Activated T-helper 17 cell treated with anti-CD3 and anti-CD28 coated beads, Interleukin-2, amount 50 U/mL, for 72 hours (primary cell): Measurements from ENCODE around the gene KCTD11. TPM values are rescaled to one million over a fixed set of nuclear protein-coding genes. Genes with fewer than 3 reads are reported as not detected.

ENCODE experiments used
- ATAC-seq: fragments of 150-1000 bp; cut with Tn5 transposase; replicated peaks from 2 replicates; pipeline ENCODE4 v1.10.0; 2021; ENCODE audit warnings: mild to moderate bottlenecking, moderate library complexity
- H3K27ac Mint-ChIP-seq: one replicate; pipeline ENCODE4 v1.8.0; 2022; ENCODE audit warnings: mixed read lengths
- H3K27me3 Mint-ChIP-seq: one replicate; pipeline ENCODE4 v1.8.0; 2022; ENCODE audit warnings: mixed read lengths
- H3K36me3 Mint-ChIP-seq: one replicate; pipeline ENCODE4 v1.8.0; 2022; ENCODE audit warnings: low read depth, mild to moderate bottlenecking, mixed read lengths
- H3K4me1 Mint-ChIP-seq: one replicate; pipeline ENCODE4 v1.8.0; 2022; ENCODE audit warnings: mixed read lengths
- H3K4me3 Mint-ChIP-seq: one replicate; pipeline ENCODE4 v1.8.0; 2022; ENCODE audit warnings: mild to moderate bottlenecking, mixed read lengths
- H3K9me3 Mint-ChIP-seq: one replicate; pipeline ENCODE4 v1.8.0; 2022; ENCODE audit warnings: mixed read lengths
- total RNA-seq, 2 donors: library from RNA; stranded (reverse); gene quantifications; one replicate each; pipeline ENCODE4 v1.2.3, GENCODE V29; 2022

Gene KCTD11
- total RNA-seq, 2 donors from 2014 or later = 14.0 to 96.8 TPM

- peak overlapping the region; percentile 86 for H3K27ac Mint-ChIP-seq
- H3K36me3 Mint-ChIP-seq = peaks cover 80% of the 10 kb centered on the region
- no peaks in the 10 kb centered on the region for H3K27me3 Mint-ChIP-seq
- H3K9me3 Mint-ChIP-seq = no peaks in the 10 kb centered on the region
- H3K4me1 Mint-ChIP-seq = peaks cover 22% of the 10 kb centered on the region
- no peak for ATAC-seq
- H3K4me3 Mint-ChIP-seq = peak overlapping the region; percentile 95
These were observed 36.3 kb upstream of the KCTD11 start for GRCh38 chr17:7315570-7316235.

GRCh38 chr17:7317161-7317803 lies 34.7 kb upstream of the KCTD11 start:
- H3K27ac Mint-ChIP-seq = peak overlapping the region; percentile 66
- peaks cover 13% of the 10 kb centered on the region for H3K4me1 Mint-ChIP-seq
- peaks cover 80% of the 10 kb centered on the region for H3K36me3 Mint-ChIP-seq
- ATAC-seq = no peak
- H3K4me3 Mint-ChIP-seq = peak overlapping the region; percentile 33
- no peaks in the 10 kb centered on the region for H3K27me3 Mint-ChIP-seq
- H3K9me3 Mint-ChIP-seq = no peaks in the 10 kb centered on the region

GRCh38 chr17:7318121-7318860 lies 33.7 kb upstream of the KCTD11 start:
- Mint-ChIP-seq H3K9me3 (no peaks in the 10 kb centered on the region), H3K4me1 (peaks cover 5% of the 10 kb centered on the region), H3K27ac (peak overlapping the region; percentile 66), H3K4me3 (no peak overlapping the region), H3K36me3 (peaks cover 78% of the 10 kb centered on the region), H3K27me3 (no peaks in the 10 kb centered on the region)
- ATAC-seq = no peak

GRCh38 chr17:7321466-7321865 lies 30.5 kb upstream of the KCTD11 start:
- no peaks in the 10 kb centered on the region for H3K9me3 Mint-ChIP-seq

GRCh38 chr17:7322520-7323194 lies 29.3 kb upstream of the KCTD11 start:
- Mint-ChIP-seq H3K9me3 (no peaks in the 10 kb centered on the region), H3K27me3 (no peaks in the 10 kb centered on the region), H3K36me3 (peaks cover 54% of the 10 kb centered on the region), H3K27ac (no peak overlapping the region), H3K4me3 (no peak overlapping the region), H3K4me1 (no peaks in the 10 kb centered on the region)
- no peak for ATAC-seq

More at GRCh38 chr17:7321466-7321865, 30.5 kb upstream of the KCTD11 start:
- no peak overlapping the region for H3K4me3 Mint-ChIP-seq
- no peak for ATAC-seq
- no peak overlapping the region for H3K27ac Mint-ChIP-seq
- H3K4me1 Mint-ChIP-seq = no peaks in the 10 kb centered on the region
- peaks cover 62% of the 10 kb centered on the region for H3K36me3 Mint-ChIP-seq
- H3K27me3 Mint-ChIP-seq = no peaks in the 10 kb centered on the region

- peak; percentile 74 for ATAC-seq
- Mint-ChIP-seq H3K4me1 (peaks cover 11% of the 10 kb centered on the region), H3K27me3 (no peaks in the 10 kb centered on the region), H3K9me3 (no peaks in the 10 kb centered on the region), H3K4me3 (no peak overlapping the region), H3K27ac (peak overlapping the region; percentile 36), H3K36me3 (peaks cover 44% of the 10 kb centered on the region)
These were observed 28.1 kb upstream of the KCTD11 start for GRCh38 chr17:7323731-7324437.

- H3K27ac Mint-ChIP-seq = peak overlapping the region; percentile 36
- peaks cover 39% of the 10 kb centered on the region for H3K36me3 Mint-ChIP-seq
These were observed 27.6 kb upstream of the KCTD11 start for GRCh38 chr17:7324438-7324779.

GRCh38 chr17:7325031-7325528 lies 26.9 kb upstream of the KCTD11 start:
- no peaks in the 10 kb centered on the region for H3K27me3 Mint-ChIP-seq
- ATAC-seq = no peak
- no peaks in the 10 kb centered on the region for H3K9me3 Mint-ChIP-seq
- peaks cover 12% of the 10 kb centered on the region for H3K4me1 Mint-ChIP-seq
- H3K27ac Mint-ChIP-seq = peak overlapping the region; percentile 36
- H3K36me3 Mint-ChIP-seq = peaks cover 36% of the 10 kb centered on the region
- H3K4me3 Mint-ChIP-seq = no peak overlapping the region

More at GRCh38 chr17:7324438-7324779, 27.6 kb upstream of the KCTD11 start:
- Mint-ChIP-seq H3K4me1 (peaks cover 12% of the 10 kb centered on the region), H3K4me3 (no peak overlapping the region), H3K9me3 (no peaks in the 10 kb centered on the region), H3K27me3 (no peaks in the 10 kb centered on the region)
- no peak for ATAC-seq

GRCh38 chr17:7326186-7326585 lies 25.8 kb upstream of the KCTD11 start:
- H3K27ac Mint-ChIP-seq = no peak overlapping the region
- no peak overlapping the region for H3K4me3 Mint-ChIP-seq
- peaks cover 12% of the 10 kb centered on the region for H3K4me1 Mint-ChIP-seq
- no peaks in the 10 kb centered on the region for H3K27me3 Mint-ChIP-seq
- H3K9me3 Mint-ChIP-seq = no peaks in the 10 kb centered on the region
- ATAC-seq = no peak
- H3K36me3 Mint-ChIP-seq = peaks cover 31% of the 10 kb centered on the region

GRCh38 chr17:7327056-7327455 lies 24.9 kb upstream of the KCTD11 start:
- peak overlapping the region; percentile 97 for H3K27ac Mint-ChIP-seq
- no peaks in the 10 kb centered on the region for H3K9me3 Mint-ChIP-seq
- H3K4me1 Mint-ChIP-seq = peaks cover 12% of the 10 kb centered on the region
- H3K4me3 Mint-ChIP-seq = no peak overlapping the region
- H3K27me3 Mint-ChIP-seq = no peaks in the 10 kb centered on the region
- H3K36me3 Mint-ChIP-seq = peaks cover 22% of the 10 kb centered on the region
- no peak for ATAC-seq

GRCh38 chr17:7327501-7327900 lies 24.5 kb upstream of the KCTD11 start:
- peaks cover 16% of the 10 kb centered on the region for H3K4me1 Mint-ChIP-seq
- peak overlapping the region; percentile 97 for H3K27ac Mint-ChIP-seq
- H3K9me3 Mint-ChIP-seq = no peaks in the 10 kb centered on the region
- H3K4me3 Mint-ChIP-seq = peak overlapping the region; percentile 99
- ATAC-seq = no peak
- H3K36me3 Mint-ChIP-seq = peaks cover 18% of the 10 kb centered on the region
- no peaks in the 10 kb centered on the region for H3K27me3 Mint-ChIP-seq

GRCh38 chr17:7328009-7328408 lies 24.0 kb upstream of the KCTD11 start:
- Mint-ChIP-seq H3K4me3 (peak overlapping the region; percentile 99), H3K27ac (peak overlapping the region; percentile 97), H3K9me3 (no peaks in the 10 kb centered on the region), H3K36me3 (peaks cover 14% of the 10 kb centered on the region), H3K4me1 (peaks cover 20% of the 10 kb centered on the region), H3K27me3 (no peaks in the 10 kb centered on the region)
- no peak for ATAC-seq

- Mint-ChIP-seq H3K27me3 (no peaks in the 10 kb centered on the region), H3K36me3 (peaks cover 5% of the 10 kb centered on the region), H3K4me3 (peak within 1 kb of the TSS; percentile 99), H3K9me3 (no peaks in the 10 kb centered on the region), H3K27ac (peak within 1 kb of the TSS; percentile 97), H3K4me1 (peaks cover 20% of the 10 kb centered on the region)
- ATAC-seq = peak; percentile 33
These were observed 23.1 kb upstream of the KCTD11 start, which contains the start of gene NEURL4 for GRCh38 chr17:7328840-7329373. TSS of gene NEURL4 (minus strand) at chr17:7329335. CDS start at chr17:7329312, 23 bp downstream.
